ENCODE measurements around the gene LACC1. TPM values are rescaled to one million over a fixed set of nuclear protein-coding genes. Genes with fewer than 3 reads are reported as not detected.

Gene LACC1
- total and polyA plus RNA-seq, 10 of the 15 experiments (the other 5 are each of a cell fraction or from before 2014, with no cell fraction given): 0.03 to 3.7 (median 3.0) TPM

- TF ChIP-seq PAX5 (IDR thresholded peaks at IDR 0.05; ENCODE audit: borderline replicate concordance, low read depth, low read length) (no peak), SIN3A (IDR thresholded peaks at IDR 0.05; ENCODE audit: low read depth, low read length) (no peak)
Measured at GRCh38 chr13:43865892-43866291, 13.8 kb upstream of the LACC1 start (continued).

- TF ChIP-seq CHD1 (IDR thresholded peaks at IDR 0.05; ENCODE audit: low read depth, low read length) (no peak), KDM1A (IDR thresholded peaks at IDR 0.05; ENCODE audit: borderline replicate concordance) (no peak), YY1 (IDR thresholded peaks at IDR 0.05; ENCODE audit: low read depth, low read length) (no peak), ZBTB4 (CRISPR knock-in tag; IDR thresholded peaks at IDR 0.05) (no peak), NR2C1 (IDR thresholded peaks at IDR 0.05) (no peak), CHD2 (IDR thresholded peaks at IDR 0.05; ENCODE audit: borderline replicate concordance, low read depth, low read length) (no peak), CUX1 (IDR thresholded peaks at IDR 0.05; ENCODE audit: insufficient replicate concordance, low read depth, low read length) (no peak), NR2F1 (conservative IDR thresholded peaks at IDR 0.05) (no peak), CEBPB (IDR thresholded peaks at IDR 0.05; ENCODE audit: borderline replicate concordance in 1 of 2, low read depth in 2 of 2, low read length in 2 of 2) (no peak)
- no peaks in the 10 kb centered on the region for H3K4me1 ChIP-seq (ENCODE audit: control insufficient read depth, insufficient read depth, low read length)
- intact Hi-C loops (cut with micrococcal nuclease; ENCODE audit: unreplicated experiment) (loop anchor here (10.0 kb wide), 1 partner anchor 907 kb away; no protein-coding TSS in a partner anchor), in situ Hi-C loops (cut with MboI) (loop anchor here (10.0 kb wide), 1 partner anchor 897 kb away; no protein-coding TSS in a partner anchor)
- SMC1A ChIA-PET (ENCODE audit: uncharacterized antibody, unreplicated experiment): interaction anchor here (1.2 kb wide), 1 partner anchor 12 kb away, joined by 3 read pairs; no protein-coding TSS in a partner anchor
- H2AFZ ChIP-seq (ENCODE audit: control insufficient read depth, low read depth, low read length): no peak overlapping the region
- RAD21 ChIA-PET (ENCODE audit: unreplicated experiment): no interaction called here
- H3K4me3 ChIP-seq: no peak overlapping the region
- POLR2A ChIA-PET: interaction anchor here (0.6 kb wide), 1 partner anchor 67 kb away, joined by 3 read pairs; no protein-coding TSS in a partner anchor
- H3K36me3 ChIP-seq (ENCODE audit: control insufficient read depth in 2 of 2, insufficient read depth in 2 of 2, low read length in 1 of 2): no peaks in the 10 kb centered on the region
- FAIRE-seq (no peak), ATAC-seq (no peak), DNase-seq (ENCODE audit: low read depth, low spot score) (no peak)
- no peaks in the 10 kb centered on the region for H3K27me3 ChIP-seq (replicated peaks in 1 of 2; ENCODE audit: control insufficient read depth in 2 of 2, insufficient read depth in 2 of 2, low read length in 1 of 2)
- no peak overlapping the region for H3K4me2 ChIP-seq (ENCODE audit: control insufficient read depth, insufficient read depth)
- CTCF ChIA-PET: interaction anchor here (0.6 kb wide), 1 partner anchor 12 kb away, joined by 3 read pairs; no protein-coding TSS in a partner anchor
- H3K9ac ChIP-seq (ENCODE audit: control insufficient read depth, insufficient read depth, low read length): no peak overlapping the region
- BruUV-seq (replicated peaks): no TSS peak
- no peaks in the 10 kb centered on the region for H4K20me1 ChIP-seq (ENCODE audit: control insufficient read depth, insufficient read depth)
- 88% methylated on average over 1 of the region's 1 CpG for WGBS (ENCODE audit: insufficient coverage, insufficient replicate concordance, low lambda C conversion rate, missing lambda C conversion rate)
- no peaks in the 10 kb centered on the region for H3K79me2 ChIP-seq (ENCODE audit: control insufficient read depth, insufficient read depth, low read length)
- H3K9me3 ChIP-seq (replicated peaks; ENCODE audit: control insufficient read depth, insufficient read depth, low read length): no peaks in the 10 kb centered on the region; the same call in 2 of the 3 replicates
- H3K27ac ChIP-seq (ENCODE audit: control insufficient read depth, insufficient read depth): no peak overlapping the region
Measured at GRCh38 chr13:43872181-43872580, 7.5 kb upstream of the LACC1 start.

All from GM12878 (cell line).